ENCODE results near the gene ARRB1.

The ARRB1 gene

DNA sequence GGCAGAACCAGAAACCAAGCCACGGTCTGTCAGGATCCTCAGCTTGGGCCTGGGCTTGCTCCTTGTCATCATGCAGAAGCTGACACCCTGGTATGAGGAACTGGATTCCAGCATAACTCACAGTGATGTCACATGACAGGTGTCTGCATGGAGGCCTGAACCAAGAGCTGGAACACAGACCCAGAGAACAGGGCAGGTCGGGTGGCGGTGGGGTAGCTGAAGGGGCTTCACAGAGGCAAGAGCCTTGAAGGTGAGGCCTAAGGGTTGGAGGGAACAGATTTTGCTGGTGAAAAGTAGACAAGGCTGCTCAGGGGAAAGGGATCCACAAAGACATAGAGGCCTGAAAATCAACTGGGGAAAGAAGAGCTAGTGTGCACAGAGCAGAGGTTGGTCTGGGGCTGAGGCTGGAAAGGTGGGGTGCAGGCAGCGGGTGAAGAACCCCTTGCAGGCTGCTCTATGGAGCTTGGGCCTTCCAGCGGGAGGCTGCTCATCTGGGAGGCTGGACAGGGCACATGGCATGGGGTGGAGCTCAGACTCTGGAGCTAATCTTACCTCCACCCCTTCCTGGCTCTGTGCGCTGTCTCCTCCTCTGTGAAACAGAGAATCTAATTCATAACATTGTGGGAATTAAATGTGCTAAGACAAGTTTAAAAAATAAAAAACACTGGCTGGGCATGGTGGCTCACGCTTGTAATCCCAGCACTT, 29.4 kb upstream of the ARRB1 start:
- peak overlapping the region; percentile 42; the same call in 1 of the 2 replicates for H3K27ac ChIP-seq
- TF ChIP-seq, protein P1, sequence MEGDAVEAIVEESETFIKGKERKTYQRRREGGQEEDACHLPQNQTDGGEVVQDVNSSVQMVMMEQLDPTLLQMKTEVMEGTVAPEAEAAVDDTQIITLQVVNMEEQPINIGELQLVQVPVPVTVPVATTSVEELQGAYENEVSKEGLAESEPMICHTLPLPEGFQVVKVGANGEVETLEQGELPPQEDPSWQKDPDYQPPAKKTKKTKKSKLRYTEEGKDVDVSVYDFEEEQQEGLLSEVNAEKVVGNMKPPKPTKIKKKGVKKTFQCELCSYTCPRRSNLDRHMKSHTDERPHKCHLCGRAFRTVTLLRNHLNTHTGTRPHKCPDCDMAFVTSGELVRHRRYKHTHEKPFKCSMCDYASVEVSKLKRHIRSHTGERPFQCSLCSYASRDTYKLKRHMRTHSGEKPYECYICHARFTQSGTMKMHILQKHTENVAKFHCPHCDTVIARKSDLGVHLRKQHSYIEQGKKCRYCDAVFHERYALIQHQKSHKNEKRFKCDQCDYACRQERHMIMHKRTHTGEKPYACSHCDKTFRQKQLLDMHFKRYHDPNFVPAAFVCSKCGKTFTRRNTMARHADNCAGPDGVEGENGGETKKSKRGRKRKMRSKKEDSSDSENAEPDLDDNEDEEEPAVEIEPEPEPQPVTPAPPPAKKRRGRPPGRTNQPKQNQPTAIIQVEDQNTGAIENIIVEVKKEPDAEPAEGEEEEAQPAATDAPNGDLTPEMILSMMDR (IDR thresholded peaks at IDR 0.05) = no peak
- no peak for TF ChIP-seq ZFX (IDR thresholded peaks at IDR 0.05; ENCODE audit: borderline replicate concordance)

DNA sequence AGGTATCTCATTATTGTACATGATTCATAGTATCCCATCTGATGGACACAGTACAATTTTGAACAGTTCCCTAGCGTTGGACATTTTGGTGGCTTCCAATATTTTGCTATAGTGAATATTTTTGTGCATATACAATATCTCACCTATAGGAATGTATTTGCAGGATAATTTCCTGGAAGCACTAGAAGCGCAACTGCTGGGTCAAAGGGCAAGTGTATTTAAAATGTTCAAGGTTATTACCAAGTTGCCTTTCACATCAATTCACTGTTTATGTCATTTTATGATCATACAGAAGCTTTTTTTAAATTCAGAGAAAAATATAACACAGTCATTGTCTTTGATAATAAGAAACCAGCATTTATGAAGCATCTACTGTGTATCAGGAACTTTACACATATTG, 28.8 kb upstream of the ARRB1 start:
- peak overlapping the region; percentile 42; the same call in 1 of the 2 replicates for H3K27ac ChIP-seq
- TF ChIP-seq, protein P1 (IDR thresholded peaks at IDR 0.05) = no peak
- no peak for TF ChIP-seq ZFX (IDR thresholded peaks at IDR 0.05; ENCODE audit: borderline replicate concordance)

DNA sequence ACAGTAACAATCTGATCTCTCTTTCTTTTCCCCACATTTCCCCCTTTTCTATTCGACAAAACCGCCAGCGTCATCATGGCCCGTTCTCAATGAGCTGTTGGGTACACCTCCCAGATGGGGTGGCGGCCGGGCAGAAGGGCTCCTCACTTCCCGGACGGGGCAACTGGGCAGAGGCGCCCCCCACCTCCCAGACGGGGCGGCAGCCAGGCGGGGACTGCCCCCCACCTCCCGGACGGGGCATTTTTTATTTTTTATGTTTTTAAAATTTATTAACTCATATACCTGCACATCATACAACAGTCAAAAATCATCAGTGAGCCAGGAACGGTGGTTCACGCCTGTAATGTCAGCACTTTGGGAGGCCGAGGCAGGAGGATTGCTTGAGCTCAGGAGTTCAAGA, 27.3 kb upstream of the ARRB1 start:
- H3K27ac ChIP-seq = peak overlapping the region; percentile 12; the same call in 1 of the 2 replicates

DNA sequence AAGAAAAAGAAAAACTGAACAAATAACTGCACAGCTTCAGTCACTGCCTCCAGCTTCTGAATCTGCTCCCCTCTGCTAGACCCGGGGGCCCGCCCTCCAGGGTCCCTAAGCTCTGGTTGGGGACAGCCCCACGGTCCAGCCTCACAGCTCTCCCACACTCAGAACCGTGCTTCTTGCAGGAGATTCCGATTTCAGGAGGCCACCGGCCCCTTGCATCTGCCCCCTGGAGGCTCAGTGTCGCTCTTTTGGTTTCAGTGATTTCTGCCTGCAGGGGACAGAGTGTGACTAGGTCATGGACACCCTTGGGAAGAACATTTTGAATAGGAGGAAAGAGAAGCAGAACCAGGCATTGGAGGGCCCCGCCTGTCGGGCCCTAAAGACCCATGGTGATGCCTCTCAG, 24.7 kb upstream of the ARRB1 start:
- H3K27ac ChIP-seq = no peak overlapping the region
- TF ChIP-seq, protein P1 (IDR thresholded peaks at IDR 0.05) = 0 out of 2 replicates have a peak, but pooled peaks have one; percentile 15
- no peak for TF ChIP-seq ZFX (IDR thresholded peaks at IDR 0.05; ENCODE audit: borderline replicate concordance)

DNA sequence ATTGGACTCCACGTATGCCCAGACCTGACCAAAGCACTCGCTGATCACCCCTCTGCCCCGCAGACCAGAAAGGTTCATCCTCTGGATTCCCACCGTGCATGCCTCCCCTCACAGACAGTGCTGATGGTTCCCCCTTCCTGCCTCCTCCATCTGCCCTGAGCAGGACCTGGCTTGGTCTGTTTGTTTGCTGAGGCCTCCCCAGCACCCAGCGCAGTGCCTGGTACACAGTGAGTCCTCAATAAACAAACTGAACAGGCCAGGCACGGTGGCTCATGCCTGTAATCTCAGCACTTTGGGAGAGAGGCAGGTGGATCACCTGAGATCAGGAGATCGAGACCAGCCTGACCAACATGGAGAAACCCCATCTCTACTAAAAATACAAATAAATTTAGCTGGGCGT, 24.2 kb upstream of the ARRB1 start:
- no peak for TF ChIP-seq ZFX (IDR thresholded peaks at IDR 0.05; ENCODE audit: borderline replicate concordance)
- TF ChIP-seq, protein P1 (IDR thresholded peaks at IDR 0.05) = no peak
- no peak overlapping the region for H3K27ac ChIP-seq

DNA sequence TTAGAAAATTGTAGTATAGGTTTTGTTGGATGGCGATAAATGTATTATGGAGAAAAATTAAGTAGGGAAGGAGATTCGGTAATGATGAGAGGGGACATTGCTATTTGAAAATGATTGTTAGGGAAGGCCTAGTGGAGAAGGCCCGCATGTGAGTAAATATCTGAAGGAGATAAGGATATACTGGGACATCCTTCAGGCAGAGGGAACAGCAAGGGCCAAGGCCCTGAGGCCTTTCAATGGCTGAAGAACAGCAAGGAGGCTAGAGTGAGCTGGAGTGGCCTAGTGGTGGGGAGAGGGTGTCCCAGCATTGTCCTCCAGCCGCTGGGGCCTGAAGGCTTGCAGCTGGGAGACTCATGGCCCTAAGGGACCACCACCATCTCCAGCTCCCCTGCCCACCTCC, 23.2 kb upstream of the ARRB1 start:
- peak overlapping the region; percentile 25; the same call in 1 of the 2 replicates for H3K27ac ChIP-seq

DNA sequence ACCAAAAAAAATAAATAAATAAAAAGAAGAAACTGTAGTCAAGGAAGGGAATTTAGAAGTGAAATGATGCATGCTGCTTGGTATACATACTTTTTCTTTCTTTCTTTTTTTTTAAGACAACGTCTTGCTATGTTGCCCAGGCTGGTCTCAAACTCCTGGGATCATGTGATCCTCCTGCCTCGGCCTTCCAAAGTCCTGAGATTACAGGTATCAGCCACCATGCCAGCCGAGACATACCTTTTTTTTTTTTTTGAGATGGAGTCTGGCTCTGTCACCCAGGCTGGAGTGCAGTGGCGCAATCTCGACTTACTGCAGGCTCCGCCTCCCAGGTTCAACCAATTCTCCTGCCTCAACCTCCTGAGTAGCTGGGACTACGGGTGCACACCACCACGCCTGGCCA, 21.7 kb upstream of the ARRB1 start:
- H3K27ac ChIP-seq = peak overlapping the region; percentile 88
- no peak for TF ChIP-seq ZFX (IDR thresholded peaks at IDR 0.05; ENCODE audit: borderline replicate concordance)
- TF ChIP-seq, protein P1 (IDR thresholded peaks at IDR 0.05) = no peak

More for the DNA sequence above, 23.2 kb upstream of the ARRB1 start:
- TF ChIP-seq, protein P1 (IDR thresholded peaks at IDR 0.05) = no peak
- no peak for TF ChIP-seq ZFX (IDR thresholded peaks at IDR 0.05; ENCODE audit: borderline replicate concordance)

All from 22Rv1 (cell line).